ENCODE data around the gene PCA3.
A peak's percentile ranks its signal among the peaks of the same experiment; 100 is the strongest.

Gene PCA3

DNA sequence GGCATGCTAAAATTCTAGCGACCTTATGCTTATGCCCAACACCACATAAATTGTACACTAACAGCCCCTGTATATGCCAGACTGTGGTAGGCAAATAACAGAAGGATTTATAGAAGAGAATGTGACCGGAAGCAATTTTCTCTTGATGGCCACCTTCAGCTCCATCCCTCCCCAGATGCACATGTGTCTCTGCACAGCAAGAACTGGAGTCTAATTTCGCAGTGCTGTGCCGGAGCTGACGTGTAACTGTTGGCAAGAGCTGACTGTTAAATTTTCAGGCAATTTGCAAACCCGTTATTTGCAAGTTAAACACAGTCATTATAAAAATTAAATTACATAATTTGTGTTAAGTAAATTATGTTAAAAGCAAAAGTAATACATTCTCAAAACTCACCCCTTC is 48.4 kb downstream of the PCA3 start:
- TF ChIP-seq CTCF (IDR thresholded peaks at IDR 0.05; ENCODE audit: insufficient read depth, low read depth, low read length, missing control alignments) = no peak
- no peak overlapping the region for H3K4me3 ChIP-seq (ENCODE audit: low read length)
- DNase-seq (ENCODE audit: low read depth) = no peak

DNA sequence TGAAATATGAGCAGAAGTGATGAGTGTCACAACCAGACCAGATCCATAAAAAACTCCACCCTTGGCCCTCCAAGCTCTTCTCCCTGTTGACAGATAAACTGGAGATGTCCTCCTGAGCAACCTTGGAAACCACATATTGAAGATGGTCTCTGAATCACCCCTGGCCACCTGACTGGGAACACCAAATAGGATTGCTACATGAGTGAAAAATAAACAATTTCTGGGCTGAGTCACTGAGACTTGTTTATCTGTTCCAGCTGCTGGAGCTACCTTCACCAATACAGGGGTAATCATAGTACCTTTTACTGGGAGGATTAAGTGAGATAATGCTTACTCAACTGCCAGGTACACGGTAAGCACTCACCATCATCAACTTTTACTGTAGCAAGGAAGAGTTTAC is 53.3 kb downstream of the PCA3 start:
- TF ChIP-seq CTCF (IDR thresholded peaks at IDR 0.05; ENCODE audit: insufficient read depth, low read depth, low read length, missing control alignments) = no peak
- no peak overlapping the region for H3K4me3 ChIP-seq (ENCODE audit: low read length)
- peak; percentile 82 for DNase-seq (ENCODE audit: low read depth)

GRCh38 chr9:76818271-76818670 is 54.0 kb downstream of the PCA3 start:
- no peak overlapping the region for H3K4me3 ChIP-seq (ENCODE audit: low read length)
- TF ChIP-seq CTCF (IDR thresholded peaks at IDR 0.05; ENCODE audit: insufficient read depth, low read depth, low read length, missing control alignments) = no peak
- DNase-seq (ENCODE audit: low read depth) = peak; percentile 93

DNA sequence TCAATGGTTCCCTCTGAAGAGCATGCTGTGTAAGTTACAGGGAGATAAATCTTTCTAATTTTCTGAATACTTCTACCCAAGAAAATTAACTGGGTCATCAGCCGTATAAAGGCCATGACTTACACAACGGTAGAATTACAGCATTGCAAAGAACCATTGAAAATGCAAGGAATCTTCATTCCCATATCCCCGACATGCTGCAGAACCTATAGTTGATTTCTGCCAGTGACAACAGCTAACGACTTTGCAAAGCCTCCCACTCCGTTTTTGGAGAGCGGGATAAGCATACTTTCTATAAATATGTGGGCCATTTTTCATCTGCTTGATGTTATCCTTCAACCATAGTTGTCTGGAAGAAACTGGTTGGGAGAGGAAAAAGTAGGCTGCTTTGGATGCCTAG is 56.2 kb downstream of the PCA3 start:
- TF ChIP-seq CTCF (IDR thresholded peaks at IDR 0.05; ENCODE audit: insufficient read depth, low read depth, low read length, missing control alignments) = no peak
- no peak for DNase-seq (ENCODE audit: low read depth)
- no peak overlapping the region for H3K4me3 ChIP-seq (ENCODE audit: low read length)

DNA sequence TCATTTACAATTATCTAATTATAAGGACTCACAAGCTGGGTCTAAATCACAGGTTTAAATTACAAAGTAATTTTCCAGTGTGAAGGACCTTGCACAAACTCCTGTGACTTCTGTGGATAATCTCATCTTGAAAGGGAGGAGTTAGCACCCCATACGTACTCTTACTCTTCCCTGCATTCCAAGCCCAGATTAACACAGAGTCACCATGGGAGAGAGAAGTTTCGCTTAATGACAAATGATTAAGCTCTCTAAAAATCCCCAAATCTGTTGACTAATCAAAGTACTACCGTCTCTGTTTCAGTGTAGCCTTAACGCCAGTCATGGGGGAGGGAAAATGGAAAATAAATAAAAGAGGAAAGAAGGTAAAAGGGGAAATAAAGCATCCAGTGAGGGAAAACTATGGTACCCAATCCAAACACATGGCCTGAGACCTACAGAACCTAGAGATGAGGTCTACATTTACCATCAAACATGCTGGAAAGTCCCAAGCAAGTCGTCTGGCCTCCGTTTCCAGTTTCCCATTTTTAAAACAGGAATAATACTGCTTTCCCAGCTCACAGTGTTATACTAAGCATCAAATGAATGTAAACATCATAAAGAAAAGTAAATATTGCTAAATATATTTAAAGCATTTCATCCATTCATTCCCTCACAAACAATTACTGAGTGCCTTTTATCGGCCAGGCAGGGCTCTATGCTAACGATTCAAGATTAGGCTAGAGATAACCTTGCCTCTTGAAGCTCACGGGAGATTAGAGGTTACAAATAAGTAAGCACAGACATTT is 63.2 kb downstream of the PCA3 start:
- no peak overlapping the region for H3K4me3 ChIP-seq (ENCODE audit: low read length)
- TF ChIP-seq CTCF (IDR thresholded peaks at IDR 0.05; ENCODE audit: insufficient read depth, low read depth, low read length, missing control alignments) = no peak
- DNase-seq (ENCODE audit: low read depth) = no peak

DNA sequence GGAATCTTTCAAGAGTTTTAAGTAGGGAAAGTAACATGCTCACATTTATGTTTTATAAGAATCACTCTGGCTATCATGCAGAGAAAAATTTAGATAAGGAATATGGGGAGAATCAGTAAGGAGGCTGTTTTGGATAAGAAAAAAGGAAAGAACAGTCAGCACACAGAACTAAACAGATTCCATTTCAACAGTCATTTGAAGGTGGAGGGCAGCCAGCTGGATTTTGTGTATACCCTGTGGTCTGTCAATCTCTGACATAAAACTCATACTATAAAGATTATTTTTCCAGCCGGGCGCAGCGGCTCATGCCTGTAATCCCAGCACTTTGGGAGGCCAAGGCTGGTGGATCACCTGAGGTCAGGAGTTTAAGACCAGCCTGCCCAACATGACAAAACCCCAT is 64.2 kb downstream of the PCA3 start:
- no peak overlapping the region for H3K4me3 ChIP-seq (ENCODE audit: low read length)
- DNase-seq (ENCODE audit: low read depth) = no peak
- no peak for TF ChIP-seq CTCF (IDR thresholded peaks at IDR 0.05; ENCODE audit: insufficient read depth, low read depth, low read length, missing control alignments)
